MG63 (cell line): Measurements from ENCODE around the gene CHRNA3. TPM values are rescaled to one million over a fixed set of nuclear protein-coding genes. Genes with fewer than 3 reads are reported as not detected.

Experiments
- DNase-seq: peaks from one replicate; pipeline ENCODE4 v3.0.0-alpha.2; 2020
- H3K27me3 ChIP-seq: fragments of 250-450 bp; sonication (Bioruptor Pico); 2 replicates; pipeline ENCODE4 v1.5.1; 2020; ENCODE audit warnings: mild to moderate bottlenecking, moderate library complexity
- H3K36me3 ChIP-seq: fragments of 250-450 bp; sonication (Bioruptor Pico); 2 replicates; pipeline ENCODE4 v1.5.1; 2020; ENCODE audit warnings: mild to moderate bottlenecking, moderate library complexity
- H3K4me3 ChIP-seq: fragments of 250-450 bp; sonication (Bioruptor Pico); 2 replicates; pipeline ENCODE4 v1.5.1; 2020; ENCODE audit warnings: mild to moderate bottlenecking, moderate library complexity
- H3K9me3 ChIP-seq: fragments of 250-450 bp; sonication (Bioruptor Pico); 2 replicates; pipeline ENCODE4 v1.5.1; 2020; ENCODE audit warnings: mild to moderate bottlenecking, moderate library complexity
- total RNA-seq: library from RNA; depleted of rRNA; stranded (reverse); fragments of >200 nt; shearing (Covaris generic); gene quantifications from 2 replicates; pipeline ENCODE4 v1.2.3, GENCODE V29; 2014; ENCODE audit warnings: low replicate concordance

CHRNA3 gene
- total RNA-seq, 1 experiment from 2014 or later, result not detected

GRCh38 chr15:78641102-78641748 is 20.4 kb upstream of the CHRNA3 start, which contains the start of gene CHRNB4:
Gene CHRNB4, minus strand, starts transcription at chr15:78641210. Its CDS starts 77 bp downstream, at chr15:78641133.
- Histone ChIP-seq H3K4me3 (peak within 1 kb of the TSS; percentile 38), H3K36me3 (no peaks in the 10 kb centered on the region), H3K27me3 (no peaks in the 10 kb centered on the region; the same call in 1 of the 2 replicates), H3K9me3 (no peaks in the 10 kb centered on the region)
- no peak for DNase-seq

GRCh38 chr15:78640527-78641101 is 19.8 kb upstream of the CHRNA3 start:
- no peak for DNase-seq
- Histone ChIP-seq H3K4me3 (peak overlapping the region; percentile 38), H3K9me3 (no peaks in the 10 kb centered on the region), H3K27me3 (no peaks in the 10 kb centered on the region; the same call in 1 of the 2 replicates), H3K36me3 (no peaks in the 10 kb centered on the region)

GRCh38 chr15:78638658-78639314 is 18.0 kb upstream of the CHRNA3 start:
- peak; percentile 45 for DNase-seq
- Histone ChIP-seq H3K9me3 (peaks cover under 1% of the 10 kb centered on the region; the same call in 1 of the 2 replicates), H3K36me3 (no peaks in the 10 kb centered on the region), H3K27me3 (no peaks in the 10 kb centered on the region), H3K4me3 (no peak overlapping the region)

- H3K9me3 ChIP-seq, result peaks cover 8% of the 10 kb centered on the region
- H3K27me3 ChIP-seq, result no peaks in the 10 kb centered on the region
- no peaks in the 10 kb centered on the region for H3K36me3 ChIP-seq
- no peak for DNase-seq
- H3K4me3 ChIP-seq, result no peak overlapping the region
Observed at GRCh38 chr15:78637776-78638435, 17.1 kb upstream of the CHRNA3 start.

GRCh38 chr15:78636378-78636859 is 15.6 kb upstream of the CHRNA3 start:
- Histone ChIP-seq H3K4me3 (no peak overlapping the region), H3K9me3 (peaks cover 9% of the 10 kb centered on the region), H3K27me3 (no peaks in the 10 kb centered on the region), H3K36me3 (no peaks in the 10 kb centered on the region)
- DNase-seq, result no peak

GRCh38 chr15:78635346-78635745 is 14.6 kb upstream of the CHRNA3 start:
- H3K9me3 ChIP-seq, result peaks cover 9% of the 10 kb centered on the region
- H3K27me3 ChIP-seq, result no peaks in the 10 kb centered on the region
- no peak for DNase-seq
- H3K4me3 ChIP-seq, result no peak overlapping the region
- no peaks in the 10 kb centered on the region for H3K36me3 ChIP-seq

- DNase-seq, result no peak
- H3K36me3 ChIP-seq, result no peaks in the 10 kb centered on the region
- no peaks in the 10 kb centered on the region for H3K27me3 ChIP-seq
- H3K4me3 ChIP-seq, result no peak overlapping the region
- peaks cover 9% of the 10 kb centered on the region for H3K9me3 ChIP-seq
Observed at GRCh38 chr15:78634210-78635145, 13.7 kb upstream of the CHRNA3 start.

GRCh38 chr15:78633348-78633747 is 12.6 kb upstream of the CHRNA3 start:
- no peak overlapping the region for H3K4me3 ChIP-seq
- no peak for DNase-seq

GRCh38 chr15:78630886-78631633 is 10.3 kb upstream of the CHRNA3 start:
- Histone ChIP-seq H3K9me3 (peaks cover 9% of the 10 kb centered on the region), H3K27me3 (peaks cover 23% of the 10 kb centered on the region), H3K36me3 (no peaks in the 10 kb centered on the region), H3K4me3 (no peak overlapping the region)
- no peak for DNase-seq

More at GRCh38 chr15:78633348-78633747, 12.6 kb upstream of the CHRNA3 start:
- Histone ChIP-seq H3K27me3 (peaks cover 9% of the 10 kb centered on the region), H3K36me3 (no peaks in the 10 kb centered on the region), H3K9me3 (peaks cover 9% of the 10 kb centered on the region)

- no peak for DNase-seq
- peaks cover 9% of the 10 kb centered on the region for H3K9me3 ChIP-seq
- H3K36me3 ChIP-seq, result no peaks in the 10 kb centered on the region
- H3K27me3 ChIP-seq, result peaks cover 23% of the 10 kb centered on the region
- no peak overlapping the region for H3K4me3 ChIP-seq
Observed at GRCh38 chr15:78629716-78630065, 8.9 kb upstream of the CHRNA3 start.

GRCh38 chr15:78629031-78629715 is 8.4 kb upstream of the CHRNA3 start:
- Histone ChIP-seq H3K27me3 (peaks cover 23% of the 10 kb centered on the region), H3K9me3 (peaks cover 9% of the 10 kb centered on the region)
- DNase-seq, result no peak

GRCh38 chr15:78628227-78628626 is 7.4 kb upstream of the CHRNA3 start:
- DNase-seq, result no peak
- H3K9me3 ChIP-seq, result peaks cover 4% of the 10 kb centered on the region
- peaks cover 23% of the 10 kb centered on the region for H3K27me3 ChIP-seq
- H3K36me3 ChIP-seq, result no peaks in the 10 kb centered on the region
- no peak overlapping the region for H3K4me3 ChIP-seq

More at GRCh38 chr15:78629031-78629715, 8.4 kb upstream of the CHRNA3 start:
- no peak overlapping the region for H3K4me3 ChIP-seq
- no peaks in the 10 kb centered on the region for H3K36me3 ChIP-seq

- no peaks in the 10 kb centered on the region for H3K9me3 ChIP-seq
- no peak for DNase-seq
- H3K4me3 ChIP-seq, result no peak overlapping the region
- no peaks in the 10 kb centered on the region for H3K36me3 ChIP-seq
- peaks cover 25% of the 10 kb centered on the region for H3K27me3 ChIP-seq
Observed at GRCh38 chr15:78627348-78627747, 6.6 kb upstream of the CHRNA3 start.

- no peak for DNase-seq
- Histone ChIP-seq H3K27me3 (peaks cover 33% of the 10 kb centered on the region), H3K9me3 (no peaks in the 10 kb centered on the region), H3K36me3 (no peaks in the 10 kb centered on the region), H3K4me3 (no peak overlapping the region)
Observed at GRCh38 chr15:78626381-78626995, 5.7 kb upstream of the CHRNA3 start.
